Fibroblast of peridontal ligament (primary cell): ENCODE measurements around the gene KCNQ1.

ENCODE experiments used
- DNase-seq: peaks from one replicate; pipeline ENCODE4 v3.0.0-alpha.2; 2010; ENCODE audit errors: extremely low read depth

Gene KCNQ1

DNA sequence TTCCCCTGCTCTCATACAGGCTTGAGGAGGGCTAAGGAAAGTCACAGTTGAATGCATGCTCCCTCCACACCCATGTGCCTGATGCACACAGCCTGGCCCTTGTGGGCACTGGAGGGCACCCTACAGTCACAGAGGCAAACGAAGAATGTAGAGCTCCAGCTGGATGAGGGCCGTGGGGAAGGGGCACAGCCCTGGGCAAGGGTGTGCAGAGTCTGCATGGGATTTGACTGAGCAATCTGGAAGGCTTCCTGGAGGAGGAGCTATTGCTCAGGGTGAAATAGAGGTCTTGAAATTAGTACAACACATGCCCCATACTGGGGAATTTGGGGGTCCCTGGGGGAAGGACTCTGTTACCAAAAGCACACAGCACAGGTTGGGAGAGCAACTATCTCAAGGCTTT lies 64.0 kb downstream of the KCNQ1 start:
- no peak for DNase-seq

DNA sequence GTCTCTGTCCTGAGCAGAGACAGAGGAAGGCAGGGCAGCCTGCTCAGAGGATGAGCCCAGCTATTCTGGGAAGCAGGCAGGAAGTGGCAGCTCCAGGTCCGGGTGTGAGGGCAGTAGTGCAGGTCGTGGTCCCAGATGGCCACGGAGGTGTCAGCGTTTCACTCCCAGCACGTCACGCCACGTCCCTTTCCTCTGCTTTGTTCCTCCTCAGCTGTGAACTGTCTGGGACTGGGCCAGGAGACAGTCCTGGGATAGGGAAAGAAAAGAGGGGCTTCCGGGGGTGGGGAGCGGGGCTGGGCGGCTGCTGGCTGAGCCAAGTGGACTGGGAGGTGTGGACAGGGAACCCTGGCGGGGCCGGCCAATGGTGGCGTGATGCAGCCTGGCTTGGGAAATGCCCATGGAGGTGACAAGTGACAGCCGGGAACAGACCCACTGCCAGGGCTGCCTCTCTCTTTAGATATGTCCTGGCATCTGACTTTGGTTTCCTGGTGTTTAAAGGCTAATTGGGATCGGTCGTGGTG lies 64.7 kb downstream of the KCNQ1 start:
- DNase-seq = no peak

DNA sequence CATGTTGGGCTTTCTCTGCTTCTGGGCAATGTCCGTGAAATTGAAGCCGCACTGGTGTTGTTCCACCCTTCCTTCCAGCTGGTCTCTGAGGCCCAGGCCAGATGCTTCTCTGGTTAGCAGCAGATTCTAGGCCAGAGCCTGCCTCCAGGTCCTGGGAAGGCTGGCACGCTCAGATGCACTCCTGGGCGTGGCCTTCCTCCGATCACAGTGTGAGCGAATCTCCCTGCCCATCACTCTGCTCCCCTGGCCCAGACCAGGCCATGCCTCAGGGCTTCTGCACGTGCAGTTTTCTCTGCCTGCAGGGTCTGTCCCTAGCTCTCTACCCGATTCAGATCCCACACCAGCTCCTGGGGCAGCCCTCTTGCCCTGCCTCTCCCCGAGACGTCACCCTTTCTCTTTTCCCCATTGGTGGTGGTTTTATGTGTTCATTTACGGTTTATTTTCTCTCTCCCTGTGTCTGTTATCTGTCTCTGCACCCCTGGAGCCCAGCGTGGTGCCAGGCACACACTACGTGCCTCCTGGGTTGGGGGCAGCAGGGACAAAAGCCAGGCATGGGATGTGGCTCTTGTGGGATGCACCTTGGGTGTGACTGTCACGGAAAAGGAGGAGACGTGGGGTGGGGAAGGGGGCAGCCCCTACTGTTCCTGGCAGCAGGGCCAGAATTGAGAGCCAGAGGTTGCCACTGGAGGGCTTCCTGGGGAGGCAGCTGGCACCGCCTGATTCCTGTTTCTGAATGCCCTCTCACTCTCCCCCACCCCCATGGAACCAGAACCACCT lies 66.0 kb downstream of the KCNQ1 start:
- no peak for DNase-seq

DNA sequence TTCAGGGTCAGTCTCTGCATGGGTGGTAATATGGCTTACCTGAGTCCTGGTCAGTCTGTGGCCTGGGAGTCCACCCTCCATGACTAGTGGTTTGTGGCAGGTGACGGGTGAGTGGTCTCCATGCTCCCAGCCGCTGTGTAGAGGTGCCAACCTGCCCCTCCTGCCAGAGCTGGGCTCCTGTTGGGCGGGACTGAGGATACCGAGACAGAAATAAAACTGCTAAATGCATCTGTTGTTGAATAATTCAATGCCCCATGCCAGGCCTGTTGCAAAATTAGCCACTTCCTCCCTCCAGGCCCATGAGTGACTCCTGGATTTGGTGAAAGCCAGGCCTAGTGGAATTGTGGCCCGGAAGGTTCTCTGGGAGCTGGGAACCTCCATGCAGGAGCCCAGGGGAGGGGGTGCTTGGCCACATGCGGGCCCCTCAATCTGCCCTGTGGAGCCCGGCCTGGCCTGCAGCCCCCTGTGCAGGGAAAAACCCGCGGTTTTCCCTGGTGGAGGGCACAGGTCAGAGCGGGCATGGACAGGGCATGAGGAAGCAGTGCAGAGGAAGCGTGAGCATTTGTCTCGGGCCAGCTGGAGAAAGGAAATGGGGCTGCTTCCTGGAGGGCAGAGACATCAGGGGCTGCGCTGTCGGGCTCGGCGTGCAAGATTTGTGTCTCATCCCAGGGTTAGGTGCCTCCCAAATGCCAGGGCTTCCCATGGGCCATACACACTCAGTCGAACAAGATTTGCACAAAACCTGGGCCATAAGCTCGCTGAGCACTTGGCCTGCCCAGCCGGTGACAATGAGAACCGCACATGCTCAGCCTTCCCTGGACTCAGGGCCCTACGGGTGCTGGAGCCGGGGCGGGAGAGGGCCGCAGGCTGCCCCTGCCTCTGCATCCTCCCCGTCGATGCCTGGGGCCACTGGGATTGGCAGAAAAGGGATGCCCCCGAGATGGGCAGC lies 66.9 kb downstream of the KCNQ1 start:
- no peak for DNase-seq

DNA sequence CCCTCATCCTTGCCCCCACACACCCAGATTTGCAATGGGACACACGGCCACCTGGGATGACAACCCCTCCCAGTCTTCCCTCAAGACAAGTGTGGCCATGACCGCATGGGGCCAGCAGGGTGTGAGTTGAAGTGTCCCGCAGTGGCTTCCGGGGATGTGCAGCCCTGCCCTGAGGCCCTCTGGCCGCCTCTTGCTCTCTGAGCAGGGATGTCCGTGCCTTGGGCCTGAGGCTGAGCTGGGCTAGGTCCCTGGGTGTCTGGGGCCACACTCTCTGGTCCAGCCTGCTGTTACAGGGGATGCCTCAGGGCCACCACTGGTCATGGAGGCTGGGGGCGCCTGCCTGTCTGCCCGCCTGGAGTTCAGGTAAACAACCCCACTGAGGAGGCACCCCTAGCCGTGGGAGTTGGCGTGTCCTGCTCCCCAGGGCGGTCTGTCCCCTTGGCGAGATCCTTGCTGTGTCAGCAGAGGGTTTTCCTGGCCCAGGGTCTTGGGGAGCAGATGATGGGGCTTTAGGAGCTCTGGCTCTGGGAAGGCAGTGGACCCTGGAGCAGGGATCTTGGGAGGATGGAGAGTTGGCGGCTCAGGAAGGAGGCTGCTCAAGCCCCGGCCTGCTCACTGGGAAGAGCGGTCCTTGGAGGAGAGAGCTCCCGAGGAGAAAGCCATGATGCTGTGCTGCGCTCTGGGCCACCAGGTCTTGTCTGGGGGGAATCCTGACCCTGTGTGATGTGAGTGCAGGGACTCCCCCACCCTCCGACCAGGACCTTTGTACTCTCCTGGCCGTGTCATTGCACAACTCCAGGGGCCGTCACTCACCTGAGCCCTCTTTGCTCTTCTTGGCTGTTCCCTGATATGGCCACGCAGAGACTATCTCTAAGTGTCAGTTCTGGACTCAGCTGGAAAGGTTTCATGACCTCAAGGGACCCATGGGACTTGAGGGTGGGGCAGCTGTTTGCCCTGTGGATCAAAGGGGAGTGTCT lies 67.9 kb downstream of the KCNQ1 start:
- DNase-seq = no peak

DNA sequence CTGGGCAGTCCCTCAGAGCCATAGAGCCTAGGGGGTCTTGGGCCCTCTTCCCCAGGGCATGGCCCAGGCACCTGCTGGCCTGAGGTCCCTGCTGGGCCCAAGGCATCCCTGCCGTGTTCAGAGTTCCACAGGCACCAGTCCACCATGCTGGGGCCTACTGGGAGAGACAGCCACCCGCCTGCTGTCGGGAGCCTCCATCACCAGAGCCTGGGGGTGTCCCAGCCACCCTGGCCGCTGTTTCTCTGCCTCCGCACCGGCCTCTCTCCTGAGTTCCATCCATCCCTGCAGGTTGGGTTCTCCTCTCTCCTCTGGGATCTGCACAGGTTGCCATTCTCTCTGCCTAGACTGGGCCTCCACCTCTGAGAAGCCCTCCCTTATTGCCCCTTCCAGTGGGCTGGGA lies 68.6 kb downstream of the KCNQ1 start:
- no peak for DNase-seq

DNA sequence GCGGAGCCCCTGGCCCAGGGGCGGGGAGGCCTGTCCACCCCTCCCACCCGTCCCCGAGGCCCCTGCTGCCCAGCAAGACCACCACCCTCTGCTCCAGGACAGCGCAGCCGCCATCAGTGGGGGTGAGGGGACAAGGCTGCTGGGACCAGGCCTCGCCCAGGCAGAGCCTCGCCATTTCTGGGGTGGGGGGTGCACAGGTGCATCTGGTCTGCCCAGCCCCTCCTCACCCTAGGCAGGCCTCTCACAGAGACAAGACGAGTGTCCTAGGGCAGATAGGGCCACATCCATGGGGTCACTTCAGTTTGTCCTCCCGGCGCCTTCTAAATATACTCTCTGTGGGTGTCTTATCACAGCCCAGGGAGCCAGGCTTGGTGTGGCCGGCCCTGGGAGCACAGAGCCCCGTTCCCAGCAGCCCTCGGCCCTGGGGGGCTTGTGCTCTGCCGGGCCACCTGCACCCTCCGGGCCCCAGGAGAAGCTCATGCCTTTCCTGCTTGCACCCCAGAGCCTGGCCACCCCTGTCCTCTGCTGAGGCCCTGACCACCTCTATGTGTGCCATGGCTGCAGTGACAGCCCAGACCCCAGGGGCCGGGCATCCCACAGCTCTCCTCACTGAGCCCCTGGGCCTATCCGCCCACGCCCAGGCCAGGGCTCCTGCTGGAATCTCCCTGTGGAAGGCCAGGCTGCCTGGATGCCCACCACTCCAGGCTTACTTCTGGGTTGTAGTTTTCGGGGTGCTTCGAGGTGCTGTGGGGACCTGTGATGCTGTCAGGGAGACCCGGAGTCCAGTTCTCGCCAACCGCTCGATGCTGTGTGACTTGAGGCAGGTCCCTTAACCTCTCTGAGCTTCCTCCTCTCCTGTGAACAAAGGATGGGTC lies 70.8 kb downstream of the KCNQ1 start:
- no peak for DNase-seq

DNA sequence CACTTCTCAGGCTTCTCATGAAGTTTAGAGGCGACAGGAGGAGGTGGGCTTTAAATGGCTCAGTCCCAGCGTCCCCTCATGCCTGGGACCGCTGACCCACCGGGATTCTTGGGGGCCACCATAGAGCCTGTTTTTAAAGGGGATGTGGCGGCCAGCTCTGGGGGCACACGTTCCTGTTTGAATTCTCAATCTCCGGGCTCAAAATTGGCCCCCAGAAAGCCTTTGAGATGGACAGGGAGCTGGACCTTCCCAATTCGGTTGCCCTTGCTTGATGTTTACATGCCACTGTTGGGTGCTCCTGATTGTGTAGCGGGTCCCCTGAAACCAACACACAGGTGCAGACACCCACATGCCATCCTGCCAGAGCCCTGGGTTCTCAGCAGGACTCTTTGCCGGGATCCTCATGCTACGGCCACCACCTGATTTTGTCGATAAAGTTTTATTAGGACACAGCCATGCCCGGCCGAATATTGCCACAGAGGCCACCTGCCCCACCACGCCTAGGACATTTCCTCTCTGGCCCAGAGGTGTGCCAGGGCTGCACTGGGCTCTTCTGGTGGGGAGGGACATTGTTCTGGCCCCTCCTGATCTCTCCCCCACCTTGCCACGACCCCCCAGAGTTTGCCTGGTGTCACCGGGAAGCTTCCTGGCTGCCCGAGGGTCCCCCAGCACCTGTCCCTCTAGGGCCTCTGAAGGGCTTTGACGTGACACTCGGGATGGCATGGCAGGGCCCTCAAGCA lies 71.6 kb downstream of the KCNQ1 start:
- DNase-seq = no peak

DNA sequence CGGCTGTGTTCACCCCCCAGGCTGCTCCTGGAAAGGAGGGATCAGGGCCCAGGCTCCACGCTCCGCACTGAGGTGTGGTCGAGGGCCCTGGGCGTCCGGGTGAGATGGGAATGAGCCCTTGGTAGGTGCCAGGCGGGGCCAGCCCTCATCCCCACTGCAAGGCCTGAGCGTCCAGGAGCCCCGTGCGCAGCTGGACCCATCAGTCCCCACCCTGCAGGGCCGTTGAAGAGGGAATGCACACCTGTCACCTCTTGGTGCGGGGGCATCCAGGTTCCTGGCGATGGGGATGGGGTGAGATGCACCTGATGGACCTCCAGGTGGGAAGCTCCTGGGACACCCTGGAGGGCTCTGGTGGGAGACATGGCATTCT lies 72.2 kb downstream of the KCNQ1 start:
- DNase-seq = no peak

DNA sequence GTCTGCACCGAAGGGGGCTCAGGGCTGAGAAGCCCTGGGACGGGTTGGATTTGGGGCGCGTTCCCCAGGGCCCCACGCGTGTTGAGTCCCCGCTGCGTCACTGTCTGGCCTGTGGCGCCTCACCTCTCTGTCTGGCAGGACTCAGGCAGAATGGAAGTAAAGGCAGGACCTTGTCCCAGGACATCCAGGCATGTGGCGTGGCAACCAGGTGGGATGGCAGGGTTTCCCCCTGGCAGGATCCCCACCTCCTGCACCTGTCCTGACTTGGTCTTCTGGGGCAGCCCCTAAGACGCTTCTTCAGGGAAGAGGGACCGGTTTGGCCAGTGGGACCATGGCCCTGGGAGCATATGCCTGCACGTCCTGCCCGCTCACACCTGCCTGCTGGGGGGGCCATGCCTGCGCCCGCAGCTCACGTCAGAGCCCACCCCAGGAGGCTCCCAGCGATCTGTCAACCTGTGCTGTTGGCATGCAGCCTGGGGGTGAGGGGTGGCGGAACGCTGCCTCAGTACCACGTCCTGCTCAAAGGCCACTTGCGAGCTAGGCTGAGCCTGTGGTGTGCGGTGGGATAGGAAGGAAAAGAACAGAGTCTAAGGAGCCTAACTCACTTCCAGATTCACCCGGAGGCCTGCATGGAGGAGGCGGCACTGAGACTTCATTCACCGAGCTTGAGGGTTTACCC lies 72.7 kb downstream of the KCNQ1 start:
- no peak for DNase-seq

DNA sequence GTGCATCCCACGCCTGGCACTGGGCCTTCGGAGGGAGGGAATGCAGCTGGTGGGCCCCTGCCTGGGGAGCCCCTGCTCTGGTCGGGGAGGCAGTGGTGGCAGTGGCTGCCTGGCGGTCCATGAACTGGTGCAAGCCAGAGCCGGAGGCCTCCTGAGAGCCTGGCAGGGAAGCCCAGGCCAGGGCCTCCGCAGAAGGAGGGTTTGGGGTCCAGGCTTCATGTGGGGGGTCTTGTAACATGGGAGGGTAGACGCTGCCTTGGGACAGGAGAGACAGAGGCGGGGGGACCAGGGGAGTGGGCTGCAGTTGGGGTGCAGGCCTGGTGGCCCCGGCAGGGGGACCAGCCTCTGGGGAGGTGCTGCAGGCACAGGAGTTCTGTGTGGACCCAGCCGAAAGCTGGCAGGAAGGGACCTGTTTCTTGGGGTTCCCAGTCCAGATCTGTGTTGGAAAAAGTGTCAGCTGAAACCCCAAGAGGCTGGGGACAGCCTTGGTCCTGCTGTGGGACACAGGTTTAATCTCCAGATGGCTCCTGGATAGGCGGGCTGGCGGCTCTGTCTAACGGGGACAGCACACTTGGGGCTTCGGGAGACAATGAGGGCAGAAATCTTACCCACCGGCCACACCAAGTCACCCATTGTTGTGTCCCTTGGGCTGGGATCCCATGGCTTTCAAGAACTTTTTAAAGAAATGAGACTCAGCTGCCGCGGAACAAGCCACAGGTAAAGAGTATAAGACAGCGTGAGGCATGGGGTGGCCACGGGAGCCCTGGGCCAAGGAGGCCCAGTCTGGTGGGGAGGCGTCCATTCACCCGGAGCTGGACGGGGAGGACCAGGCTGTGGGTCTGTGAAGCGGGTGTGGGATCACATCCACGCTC lies 73.5 kb downstream of the KCNQ1 start:
- DNase-seq = no peak

DNA sequence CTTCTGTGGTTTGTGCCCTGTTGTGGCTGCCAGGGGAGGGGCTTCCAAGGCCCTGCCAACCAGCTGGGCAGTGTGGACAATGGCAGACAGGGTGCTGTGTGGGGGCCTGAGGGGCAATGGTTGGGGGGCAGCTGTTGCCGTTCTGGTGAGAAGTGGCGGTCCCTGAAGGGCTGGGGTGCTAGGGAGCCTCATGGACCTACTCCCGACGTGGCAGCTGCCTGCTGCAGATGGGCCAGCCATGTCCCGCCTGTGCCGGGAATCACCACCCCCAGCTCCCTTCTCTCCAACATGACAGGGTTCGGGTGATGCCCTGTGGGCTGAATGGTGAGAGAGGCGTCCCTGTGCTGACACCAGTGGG lies 74.2 kb downstream of the KCNQ1 start:
- DNase-seq = no peak

DNA sequence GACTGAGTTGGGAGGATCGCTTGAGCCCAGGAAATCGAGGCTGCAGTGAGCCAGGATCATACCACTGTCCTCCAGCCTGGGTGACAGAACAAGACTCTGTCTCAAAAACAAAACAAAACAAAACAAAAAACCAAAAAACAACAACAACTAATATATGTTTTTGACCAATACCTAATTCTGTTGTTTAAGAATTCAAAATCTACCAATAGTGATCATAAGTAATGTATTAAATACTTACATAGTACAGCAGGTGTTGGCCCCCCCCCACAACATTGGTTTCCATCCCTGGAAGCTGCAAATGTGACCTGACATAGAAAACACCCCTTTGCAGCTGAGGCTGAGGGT lies 74.7 kb downstream of the KCNQ1 start:
- no peak for DNase-seq

DNA sequence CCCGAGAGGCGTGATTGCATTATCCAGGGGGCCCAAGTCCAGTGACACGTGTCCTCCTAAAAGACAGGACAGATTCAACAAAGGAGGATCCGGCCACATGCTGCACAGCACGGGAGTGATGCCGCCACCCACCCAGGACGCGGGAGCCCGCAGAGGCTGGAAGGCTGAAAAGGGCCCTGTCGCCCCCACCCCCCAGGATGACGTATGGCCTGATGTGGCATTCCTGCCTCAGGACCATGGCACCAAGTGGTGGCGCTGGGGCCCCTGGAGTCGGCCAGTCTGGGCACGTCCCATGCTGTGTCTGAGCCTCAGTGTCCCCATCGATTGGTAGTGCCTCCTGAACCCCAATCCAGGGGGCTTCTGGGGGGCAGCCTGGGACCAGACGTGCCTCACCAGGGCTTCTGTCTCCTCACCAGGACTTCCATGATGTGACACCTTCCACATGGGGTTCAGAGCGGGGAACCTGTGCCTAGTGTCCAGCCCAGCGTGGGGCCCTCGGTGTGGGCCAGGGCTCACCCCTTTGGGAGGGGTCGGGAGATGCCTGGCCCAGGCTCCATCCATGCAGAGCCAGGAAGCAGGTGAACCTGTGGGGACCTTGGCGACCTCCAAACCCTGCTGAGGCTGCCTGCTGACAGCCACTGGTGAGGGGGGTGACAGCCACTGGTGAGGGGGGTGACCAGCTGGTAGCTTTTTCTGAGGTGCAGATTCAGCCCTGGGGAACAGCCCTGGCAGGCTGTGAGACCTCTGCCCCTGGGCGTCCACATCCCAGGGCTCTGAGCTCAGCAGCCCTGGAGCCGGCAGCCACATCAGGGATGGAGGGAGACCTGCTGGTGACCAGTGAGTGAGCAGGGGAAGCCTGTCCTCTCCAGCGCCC lies 75.3 kb downstream of the KCNQ1 start:
- DNase-seq = no peak

DNA sequence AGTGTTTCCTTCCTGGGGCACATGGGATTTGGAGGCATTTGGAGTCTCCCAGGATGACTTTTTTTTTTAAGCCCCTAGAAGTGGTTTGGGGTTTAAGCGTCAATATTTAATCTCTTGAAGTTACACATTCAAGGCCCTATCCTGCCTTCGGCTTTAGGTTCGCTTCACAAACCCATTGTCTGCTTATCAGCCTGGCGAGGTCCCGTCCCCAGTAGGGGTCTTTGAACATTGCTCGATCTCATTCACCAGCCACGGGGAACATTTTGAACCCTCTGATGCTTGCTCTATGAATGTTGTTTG lies 75.9 kb downstream of the KCNQ1 start:
- no peak for DNase-seq

DNA sequence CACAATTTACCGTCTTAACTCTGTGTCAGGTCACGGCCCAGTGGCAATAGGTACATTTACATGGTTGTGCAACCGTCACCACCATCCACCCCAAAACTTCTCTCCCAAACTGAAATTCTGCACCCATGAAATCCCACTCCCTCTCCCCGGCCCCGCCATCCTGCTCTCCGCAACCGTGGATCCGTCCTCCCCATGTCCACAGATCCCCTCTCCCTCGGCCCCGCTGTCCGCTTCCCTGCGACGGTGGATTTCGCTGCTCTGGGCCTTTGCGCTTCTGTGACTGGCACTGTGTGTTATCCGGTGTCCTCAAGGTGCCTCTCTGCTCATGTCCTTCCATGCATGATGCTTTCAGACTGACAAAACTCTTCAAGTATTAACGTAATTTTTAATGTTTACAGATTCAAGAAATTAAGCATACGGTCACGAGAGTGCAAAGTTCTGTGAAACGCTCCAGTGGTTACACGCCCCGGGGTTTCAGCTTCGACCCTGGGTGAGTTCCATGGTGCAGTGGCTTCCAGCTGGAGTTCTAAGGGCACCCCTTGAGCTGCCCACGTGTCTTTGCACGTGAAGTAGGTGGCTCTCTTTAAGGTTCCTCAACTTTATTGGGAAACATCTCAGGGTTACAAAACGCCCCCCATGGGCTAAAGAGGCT lies 76.4 kb downstream of the KCNQ1 start:
- DNase-seq = no peak
